Breast epithelium (tissue), 4 donors: ENCODE data around the gene UPK3B. TPM values are rescaled to one million over a fixed set of nuclear protein-coding genes. Genes with fewer than 3 reads are reported as not detected.
"Not testable (repeated sequence)": the region's sequence is repeated elsewhere in the genome, so short reads cannot be mapped to it uniquely, and the experiment has no call there.

Experiments
- DNase-seq, 2 donors: peaks; one replicate each; pipeline ENCODE4 v3.0.0-alpha.2; 2019; ENCODE audit warnings: low spot score in 2 of 2
- H3K27ac ChIP-seq, 2 donors: fragments of 200-600 bp; sonication (generic) in 1 of 2; one replicate each; pipeline ENCODE4 v1.5.1; 2016 to 2019; ENCODE audit warnings: mild to moderate bottlenecking in 1 of 2
- H3K27me3 ChIP-seq, 2 donors: fragments of 200-600 bp; sonication (generic) in 1 of 2; one replicate each; pipeline versions ENCODE4 v1.5.1 to v1.6.0; 2017 to 2019; ENCODE audit warnings: control low read depth in 1 of 2, mild to moderate bottlenecking in 1 of 2
- H3K36me3 ChIP-seq: fragments of 200-600 bp; one replicate; pipeline ENCODE4 v1.5.1; 2019
- H3K4me1 ChIP-seq, 2 donors: fragments of 200-600 bp; sonication (generic); one replicate each; pipeline ENCODE4 v1.5.1; 2016 to 2019; ENCODE audit warnings: control low read depth in 1 of 2
- H3K4me3 ChIP-seq, 3 donors: fragments of 200-600 bp; sonication (generic); 1 replicate in 2 of 3; 2 replicates in 1 of 3; pipeline ENCODE4 v1.5.1; 2016 to 2019; ENCODE audit warnings: mild to moderate bottlenecking in 3 of 3, moderate library complexity in 2 of 3
- H3K9me3 ChIP-seq, 2 donors: fragments of 200-600 bp; sonication (generic) in 1 of 2; one replicate each; pipeline ENCODE4 v1.5.1; 2016 to 2019; ENCODE audit warnings: control low read depth in 1 of 2
- CTCF ChIP-seq, 3 donors: fragments of 450-650 bp; IDR thresholded peaks; one replicate each; pipeline ENCODE4 v1.5.1; 2016 to 2017; ENCODE audit warnings: antibody characterized with exemption in 3 of 3, mild to moderate bottlenecking in 3 of 3, moderate library complexity in 3 of 3
- POLR2A ChIP-seq: fragments of 450-650 bp; IDR thresholded peaks from one replicate; pipeline ENCODE4 v1.6.1; 2016; ENCODE audit warnings: antibody characterized with exemption, mild to moderate bottlenecking, moderate library complexity
- POLR2AphosphoS5 ChIP-seq, 3 donors: sonication (generic); formaldehyde crosslinking; IDR thresholded peaks; one replicate each; pipeline ENCODE4 v1.6.1; 2017; ENCODE audit warnings: antibody characterized with exemption in 3 of 3
- intact Hi-C: fragments of 100-400 bp; cut with DNase I; formaldehyde crosslinking; loops from one replicate; pipeline ENCODE4 v1.15.1; 2023; ENCODE audit warnings: low total_unique reads
- total RNA-seq, 3 donors: library from RNA; depleted of rRNA; stranded (reverse); fragments of >200 nt; gene quantifications; one replicate each; pipeline ENCODE4 v1.1.0, GENCODE V29; 2016

UPK3B gene
- total RNA-seq, 3 donors from 2014 or later: 2.1 to 77.9 (median 5.9) TPM

GRCh38 chr7:76506081-76506440, 4.3 kb upstream of the UPK3B start:
- Histone ChIP-seq H3K27ac (no peak overlapping the region), H3K36me3 (no peaks in the 10 kb centered on the region), H3K9me3 (no peaks in the 10 kb centered on the region), H3K27me3 (no peaks in the 10 kb centered on the region), H3K4me3 (no peak overlapping the region), H3K4me1 (no peaks in the 10 kb centered on the region)
- no peak for DNase-seq
- intact Hi-C loops: no loop called here
- TF ChIP-seq CTCF (IDR thresholded peaks at IDR 0.05): no peak
- no peak for TF ChIP-seq POLR2AphosphoS5 (IDR thresholded peaks at IDR 0.05)
- TF ChIP-seq POLR2A: no peak

- H3K4me3 ChIP-seq, H3K27ac ChIP-seq, H3K9me3 ChIP-seq, DNase-seq, H3K4me1 ChIP-seq, H3K36me3 ChIP-seq, intact Hi-C loops, H3K27me3 ChIP-seq: not testable (repeated sequence)
Measured at GRCh38 chr7:76506643-76507042, 3.7 kb upstream of the UPK3B start.

- no peak for TF ChIP-seq POLR2A
- TF ChIP-seq POLR2AphosphoS5 (IDR thresholded peaks at IDR 0.05): no peak
- TF ChIP-seq CTCF (IDR thresholded peaks at IDR 0.05): no peak
- H3K4me1 ChIP-seq: no peaks in the 10 kb centered on the region
- DNase-seq: no peak
- H3K27ac ChIP-seq: no peak overlapping the region
- H3K27me3 ChIP-seq: no peaks in the 10 kb centered on the region
- H3K36me3 ChIP-seq: no peaks in the 10 kb centered on the region
- no peak overlapping the region for H3K4me3 ChIP-seq
- no peaks in the 10 kb centered on the region for H3K9me3 ChIP-seq
- intact Hi-C loops: no loop called here
Measured at GRCh38 chr7:76507723-76508406, 2.5 kb upstream of the UPK3B start.

GRCh38 chr7:76511200-76511910, 1.0 kb downstream of the UPK3B start:
- H3K4me3 ChIP-seq, intact Hi-C loops, H3K27ac ChIP-seq, DNase-seq, H3K27me3 ChIP-seq, H3K9me3 ChIP-seq, H3K36me3 ChIP-seq, H3K4me1 ChIP-seq: not testable (repeated sequence)

GRCh38 chr7:76511911-76512885, 1.8 kb downstream of the UPK3B start:
- DNase-seq, H3K9me3 ChIP-seq, H3K36me3 ChIP-seq, H3K4me1 ChIP-seq, H3K27me3 ChIP-seq, intact Hi-C loops, H3K4me3 ChIP-seq: not testable (repeated sequence)
- peak overlapping the region in 1 of 2 donors; percentile 55 for H3K27ac ChIP-seq

- no peak for DNase-seq
- Histone ChIP-seq H3K27ac (peak overlapping the region in 1 of 2 donors; percentile 68), H3K27me3 (no peaks in the 10 kb centered on the region), H3K4me3 (no peak overlapping the region), H3K36me3 (no peaks in the 10 kb centered on the region), H3K9me3 (no peaks in the 10 kb centered on the region), H3K4me1 (no peaks in the 10 kb centered on the region)
- TF ChIP-seq POLR2AphosphoS5 (IDR thresholded peaks at IDR 0.05) (no peak), CTCF (IDR thresholded peaks at IDR 0.05) (peak in 1 of 3 donors; percentile 21)
- intact Hi-C loops: no loop called here
Measured at GRCh38 chr7:76512941-76513816, 2.8 kb downstream of the UPK3B start.
